ENCODE measurements around the gene CENPX.

DNA sequence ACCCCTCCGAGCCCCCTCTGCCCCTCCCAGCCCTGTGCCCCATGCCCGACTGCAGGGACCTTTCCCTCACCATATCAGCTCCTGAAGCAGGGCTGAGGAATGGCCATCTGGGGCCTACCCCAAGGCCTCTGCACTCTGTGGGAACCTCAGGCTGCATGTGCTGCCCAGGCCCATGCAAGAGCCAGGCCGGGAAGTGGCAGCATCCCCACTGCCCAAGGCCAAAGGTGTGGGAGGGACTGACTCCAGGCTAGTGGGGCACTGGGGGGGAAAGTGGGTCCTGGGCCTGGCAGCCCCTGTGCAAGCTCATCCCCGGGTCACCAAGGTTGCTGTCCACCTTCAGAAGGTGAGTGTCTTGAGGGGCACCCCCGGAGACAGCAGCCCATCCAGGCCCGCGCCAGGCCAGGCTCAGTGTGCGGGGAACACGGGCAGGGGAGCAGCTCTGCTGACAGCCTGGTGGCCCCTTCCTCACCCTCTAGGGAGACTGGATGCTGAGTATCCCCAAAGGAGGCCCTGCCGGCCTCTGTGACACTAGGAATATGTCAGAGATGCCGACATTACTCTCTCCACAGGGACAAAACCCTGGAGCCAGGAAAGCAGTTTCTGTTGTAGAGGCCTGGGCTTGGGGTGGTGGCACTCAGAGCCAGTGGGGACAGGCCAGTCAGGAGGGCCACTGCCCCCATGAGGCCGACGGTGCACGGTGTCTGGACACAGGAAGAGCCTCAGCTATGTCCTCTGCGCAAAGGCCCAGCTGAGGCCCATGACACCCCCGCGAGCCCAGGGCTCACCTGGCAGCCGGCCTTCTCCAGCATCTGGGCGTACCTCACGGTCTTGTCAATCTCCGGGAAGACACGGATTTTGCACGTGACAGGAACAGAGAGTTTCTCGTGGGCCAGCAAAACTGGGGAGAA, 39.7 kb upstream of the CENPX start:
- TF ChIP-seq, protein P1, sequence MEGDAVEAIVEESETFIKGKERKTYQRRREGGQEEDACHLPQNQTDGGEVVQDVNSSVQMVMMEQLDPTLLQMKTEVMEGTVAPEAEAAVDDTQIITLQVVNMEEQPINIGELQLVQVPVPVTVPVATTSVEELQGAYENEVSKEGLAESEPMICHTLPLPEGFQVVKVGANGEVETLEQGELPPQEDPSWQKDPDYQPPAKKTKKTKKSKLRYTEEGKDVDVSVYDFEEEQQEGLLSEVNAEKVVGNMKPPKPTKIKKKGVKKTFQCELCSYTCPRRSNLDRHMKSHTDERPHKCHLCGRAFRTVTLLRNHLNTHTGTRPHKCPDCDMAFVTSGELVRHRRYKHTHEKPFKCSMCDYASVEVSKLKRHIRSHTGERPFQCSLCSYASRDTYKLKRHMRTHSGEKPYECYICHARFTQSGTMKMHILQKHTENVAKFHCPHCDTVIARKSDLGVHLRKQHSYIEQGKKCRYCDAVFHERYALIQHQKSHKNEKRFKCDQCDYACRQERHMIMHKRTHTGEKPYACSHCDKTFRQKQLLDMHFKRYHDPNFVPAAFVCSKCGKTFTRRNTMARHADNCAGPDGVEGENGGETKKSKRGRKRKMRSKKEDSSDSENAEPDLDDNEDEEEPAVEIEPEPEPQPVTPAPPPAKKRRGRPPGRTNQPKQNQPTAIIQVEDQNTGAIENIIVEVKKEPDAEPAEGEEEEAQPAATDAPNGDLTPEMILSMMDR (IDR thresholded peaks at IDR 0.05): no peak
- no peak for TF ChIP-seq POLR2A (IDR thresholded peaks at IDR 0.05)

All from esophagus squamous epithelium (tissue), 4 donors.